Measurements from ENCODE around the gene SCN9A.

The SCN9A gene

DNA sequence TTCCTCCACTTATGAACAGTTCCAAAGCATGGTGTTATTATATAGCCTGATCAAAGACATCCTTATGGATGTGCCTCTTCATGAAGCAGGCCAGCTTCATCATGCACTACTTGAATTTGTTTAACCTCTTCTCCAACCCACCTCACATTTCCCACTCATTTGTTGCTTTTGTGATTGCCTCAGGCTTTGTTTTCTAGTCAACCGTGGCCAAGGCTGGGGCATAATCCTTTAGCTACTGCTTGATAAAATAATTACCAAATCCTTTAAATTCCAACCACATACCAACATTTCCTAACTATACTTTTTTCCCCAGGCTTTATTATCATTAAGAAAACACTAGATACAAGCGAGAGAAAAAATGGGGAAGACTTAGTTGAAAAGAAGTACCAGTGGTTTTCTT lies 208.3 kb downstream of the SCN9A start:
- FAIRE-seq: no peak

DNA sequence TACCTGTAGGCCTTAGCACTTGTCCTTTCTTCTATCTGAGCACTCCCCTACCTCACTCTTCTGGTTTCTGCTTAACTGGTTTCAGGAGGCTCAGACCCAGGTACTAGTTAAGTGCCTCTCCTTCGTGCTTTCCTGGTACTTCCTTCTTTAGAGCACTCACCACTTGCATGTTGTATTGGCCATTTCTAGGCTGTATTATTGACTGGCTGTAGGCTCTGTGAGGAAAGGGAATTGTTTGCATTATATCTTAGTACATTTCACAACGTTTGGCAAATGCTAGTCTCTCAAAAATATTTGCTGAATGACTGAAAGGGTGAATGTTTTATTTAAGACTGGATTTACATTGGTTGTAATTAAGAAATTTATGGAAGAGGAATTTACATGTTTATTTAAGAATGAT lies 212.0 kb downstream of the SCN9A start:
- FAIRE-seq: no peak

DNA sequence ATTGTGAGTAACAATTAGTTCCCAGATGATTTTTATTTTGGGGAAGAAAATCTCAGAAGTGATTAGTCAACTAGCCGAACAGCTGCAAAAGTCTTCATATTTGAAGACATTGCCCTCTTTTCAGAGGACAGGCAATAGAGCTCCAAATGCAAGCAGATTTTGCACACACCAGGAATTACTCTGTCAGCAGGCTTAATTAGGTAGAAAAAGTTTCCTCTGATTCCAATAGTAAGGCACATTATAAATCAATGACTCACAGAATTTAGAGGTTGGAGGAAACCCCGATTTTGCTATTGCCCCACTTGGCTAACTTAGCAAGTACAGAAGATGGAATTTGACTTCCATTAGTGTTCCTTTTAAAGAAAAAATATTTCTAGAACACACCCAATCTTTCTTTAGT lies 217.2 kb downstream of the SCN9A start:
- FAIRE-seq: no peak

DNA sequence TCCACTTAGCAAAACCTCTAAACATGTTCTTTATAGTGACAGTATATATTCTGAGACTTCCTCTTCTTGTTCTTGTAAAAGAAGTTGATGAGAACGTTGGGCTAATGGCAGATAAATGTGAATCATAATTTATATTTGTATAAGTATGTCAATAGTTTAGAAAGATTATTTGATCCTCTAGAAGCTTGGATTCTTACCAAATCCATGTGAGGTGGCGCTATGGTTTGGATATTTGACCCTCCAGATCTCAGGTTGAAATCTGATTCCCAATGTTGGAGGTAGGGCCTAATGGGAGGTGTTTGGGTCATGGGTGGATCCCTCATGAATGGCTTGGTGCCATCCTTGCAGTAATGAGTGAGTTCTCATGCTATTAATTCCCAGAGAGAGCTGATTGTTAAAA lies 218.2 kb downstream of the SCN9A start:
- no peak for FAIRE-seq

DNA sequence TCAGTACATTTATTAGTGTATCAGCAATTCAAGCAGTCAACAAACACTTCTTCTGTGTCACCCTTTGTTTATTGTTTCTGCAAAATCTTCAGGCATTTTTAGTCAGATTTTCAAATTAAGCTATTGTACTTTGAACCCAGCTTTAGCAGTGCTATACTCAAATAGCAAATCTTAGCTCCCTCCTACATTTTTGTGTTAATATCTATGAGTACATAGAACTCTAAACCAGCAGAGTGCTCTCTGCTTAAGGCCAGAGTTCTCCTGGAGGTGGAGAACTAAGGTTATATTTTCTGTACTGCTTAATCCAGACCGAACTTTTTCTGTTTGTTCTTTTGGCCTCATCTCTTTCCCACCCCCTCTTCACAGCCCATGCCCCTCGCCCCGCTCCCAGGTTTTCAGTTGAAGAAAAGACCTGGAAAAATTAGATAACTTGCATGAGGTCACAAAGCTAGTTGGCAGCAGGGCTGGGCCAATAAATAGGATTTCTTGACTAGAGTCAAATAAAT lies 218.7 kb downstream of the SCN9A start:
- FAIRE-seq: no peak

DNA sequence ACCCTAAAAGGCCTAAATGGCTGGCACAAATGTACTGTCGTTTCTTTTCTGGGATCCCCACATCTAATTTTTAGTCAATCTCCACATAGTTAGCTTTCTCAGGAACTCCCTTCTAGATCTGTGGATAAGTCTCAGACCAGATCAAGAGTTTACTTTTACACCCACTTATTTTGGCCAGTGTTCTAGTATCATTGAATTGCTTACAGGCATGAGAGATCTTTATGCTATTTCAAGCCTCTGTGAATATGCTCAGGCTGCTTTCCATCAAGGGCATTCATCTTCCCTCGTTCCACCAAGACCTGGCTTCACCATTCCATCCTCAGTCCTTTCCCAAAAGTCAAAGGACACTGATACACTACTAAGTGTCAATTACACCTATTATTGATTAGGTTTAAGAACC lies 220.2 kb downstream of the SCN9A start:
- FAIRE-seq: no peak

DNA sequence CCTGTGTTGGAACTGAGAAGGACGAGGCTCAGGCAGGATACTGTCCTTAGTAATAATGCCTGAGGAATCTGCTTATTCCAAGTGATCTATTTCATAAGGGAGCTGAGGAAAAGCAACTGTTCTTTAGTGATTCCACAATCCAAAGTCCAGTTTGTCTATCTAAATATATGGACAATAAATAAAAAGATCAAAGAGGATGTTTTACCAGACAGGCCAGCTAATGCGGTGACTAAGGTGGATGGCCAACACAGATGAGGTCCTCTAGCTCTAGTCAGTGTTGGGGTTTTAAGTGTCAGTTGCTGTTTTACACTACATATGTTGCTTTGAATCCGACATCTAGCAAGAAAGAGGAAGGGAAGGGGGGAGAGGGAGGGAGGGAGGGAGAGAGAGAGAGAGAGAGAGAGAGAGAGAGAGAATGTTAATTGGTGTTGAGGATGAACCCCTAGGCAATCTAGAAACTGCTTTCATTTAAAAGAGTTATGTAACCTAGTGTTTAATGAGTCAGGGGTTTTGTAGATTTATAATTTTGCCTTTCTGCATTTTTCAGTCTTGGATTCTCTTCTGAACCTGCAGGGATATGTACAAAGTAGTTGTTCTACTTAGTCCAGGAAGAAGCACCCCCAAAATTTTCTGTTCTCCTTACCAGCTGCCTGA lies 220.9 kb downstream of the SCN9A start:
- FAIRE-seq: no peak

DNA sequence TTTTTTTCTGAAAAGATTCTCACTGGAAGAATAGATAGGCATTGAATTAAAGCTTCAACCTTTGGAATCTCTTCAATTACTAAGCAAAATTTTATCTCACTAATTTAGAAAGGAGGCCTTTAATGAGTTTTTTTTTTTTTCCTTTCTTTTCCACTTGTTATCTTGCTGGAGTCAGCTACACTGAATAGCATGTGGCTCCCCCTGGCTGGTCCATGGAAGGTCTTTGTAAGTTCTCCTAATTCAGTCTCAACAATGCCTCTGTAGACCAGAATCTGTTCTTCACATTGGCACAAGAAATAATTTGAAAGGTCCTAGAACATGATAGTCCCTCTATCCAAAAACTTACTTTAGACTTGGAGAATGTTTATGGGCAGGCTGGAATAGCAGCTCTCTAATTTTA lies 223.7 kb downstream of the SCN9A start:
- no peak for FAIRE-seq

DNA sequence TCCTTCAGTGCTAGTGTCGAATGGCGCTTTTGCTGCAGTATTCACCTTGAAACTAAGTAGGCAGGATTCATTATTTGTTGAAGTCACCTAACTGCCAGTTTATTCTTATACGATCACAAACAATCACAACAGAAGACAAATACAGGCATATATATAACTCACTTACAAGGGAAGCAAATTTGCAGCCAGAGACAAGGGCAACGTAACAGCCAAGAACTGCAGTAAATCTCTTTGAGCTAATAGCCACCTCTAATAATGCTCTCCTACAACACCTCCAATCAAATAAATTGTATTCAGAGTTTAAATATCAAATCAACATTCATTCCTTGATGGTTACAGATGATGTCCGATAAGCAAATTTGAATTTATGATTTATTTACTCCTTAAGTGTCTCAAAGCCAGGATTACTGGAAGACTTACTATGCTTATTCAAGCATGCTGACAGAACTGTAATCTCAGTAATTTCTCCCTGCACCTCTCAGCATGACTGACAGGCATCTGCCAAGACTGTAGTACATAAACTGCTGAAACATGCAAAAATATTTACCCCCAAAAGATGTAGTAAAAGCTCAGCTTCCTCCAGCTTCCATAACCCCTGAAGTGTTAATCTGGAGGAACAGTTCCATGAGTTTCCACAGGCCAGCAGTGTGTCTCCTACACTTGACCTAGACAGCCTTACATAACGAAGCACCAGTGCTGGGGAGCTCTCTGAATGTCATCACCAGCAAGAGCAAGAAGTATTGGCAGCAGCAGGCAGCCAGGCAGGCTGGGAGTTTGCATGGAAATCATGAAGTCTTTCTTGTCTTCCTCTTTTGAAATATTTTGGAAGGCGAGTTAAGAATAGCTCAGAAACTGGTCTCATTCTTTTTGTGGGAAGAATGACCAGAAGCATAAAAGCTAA lies 227.0 kb downstream of the SCN9A start:
- FAIRE-seq: no peak

DNA sequence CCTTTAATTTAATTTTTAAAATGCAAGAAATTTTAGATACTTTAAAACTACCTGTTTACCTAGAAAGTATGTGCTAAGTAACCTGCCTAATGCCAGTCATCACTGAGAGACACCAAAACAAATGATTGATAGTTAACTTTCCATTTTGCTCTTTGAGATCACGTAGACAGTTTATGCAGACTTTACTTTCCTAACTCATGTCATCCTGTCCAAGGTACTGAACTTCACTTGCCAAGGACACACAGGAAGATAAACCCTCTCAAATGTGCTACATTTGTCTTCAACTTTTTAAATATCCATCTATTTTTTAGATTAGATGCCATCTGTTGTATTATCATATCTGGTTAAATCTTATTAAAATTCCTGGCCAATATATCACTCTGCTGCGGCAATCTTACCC lies 227.9 kb downstream of the SCN9A start:
- no peak for FAIRE-seq

Data from islet of Langerhans (tissue), 1 donor.